GM23338 (cell line): ENCODE data around the gene RFXAP. TPM values are rescaled to one million over a fixed set of nuclear protein-coding genes. Genes with fewer than 3 reads are reported as not detected.

Experiments used
- ATAC-seq: fragments of 200-7000 bp; cut with Tn5 transposase; 3 replicates; pipeline ENCODE4 v1.9.1; 2020
- DNase-seq: peaks from one replicate; pipeline ENCODE4 v3.0.0-alpha.2; 2015; ENCODE audit warnings: low spot score
- H2AFZ ChIP-seq: fragments of 200-600 bp; sonication (generic); 2 replicates; pipeline ENCODE4 v1.8.0; 2016; ENCODE audit warnings: antibody characterized with exemption, mild to moderate bottlenecking, moderate library complexity
- H3F3A ChIP-seq: fragments of 200-600 bp; sonication (generic); replicated peaks from 2 replicates; pipeline ENCODE4 v1.8.0; 2017; ENCODE audit warnings: antibody characterized with exemption, mixed run types, low read depth
- H3K27ac ChIP-seq: fragments of 200-600 bp; sonication (generic); 2 replicates; pipeline ENCODE4 v1.6.1; 2016; ENCODE audit warnings: low read depth
- H3K27me3 ChIP-seq: fragments of 200-600 bp; sonication (generic); 2 replicates; pipeline ENCODE4 v1.8.0; 2016; ENCODE audit warnings: mild to moderate bottlenecking, mixed run types, moderate library complexity; ENCODE audit not compliant: insufficient read depth
- H3K36me3 ChIP-seq: fragments of 200-600 bp; sonication (generic); 2 replicates; pipeline ENCODE4 v1.8.0; 2016; ENCODE audit warnings: mild to moderate bottlenecking; ENCODE audit not compliant: insufficient read depth
- H3K4me1 ChIP-seq: fragments of 200-600 bp; sonication (generic); 2 replicates; pipeline ENCODE4 v1.8.0; 2016; ENCODE audit warnings: mild to moderate bottlenecking, moderate library complexity; ENCODE audit not compliant: insufficient read depth
- H3K4me2 ChIP-seq: fragments of 200-600 bp; sonication (generic); 2 replicates; pipeline ENCODE4 v1.7.1; 2017; ENCODE audit warnings: mixed run types
- H3K4me3 ChIP-seq: fragments of 200-600 bp; sonication (generic); 2 replicates; pipeline ENCODE4 v1.6.1; 2016; ENCODE audit warnings: mixed run types
- H3K79me2 ChIP-seq: fragments of 200-600 bp; sonication (generic); replicated peaks from 2 replicates; pipeline ENCODE4 v1.8.0; 2017; ENCODE audit warnings: mild to moderate bottlenecking; ENCODE audit not compliant: insufficient read depth
- H3K9me2 ChIP-seq: fragments of 200-600 bp; sonication (generic); 2 replicates; pipeline ENCODE4 v1.8.0; 2017; ENCODE audit not compliant: insufficient read depth
- H4K20me1 ChIP-seq: fragments of 200-600 bp; sonication (generic); replicated peaks from 2 replicates; pipeline ENCODE4 v1.8.0; 2017; ENCODE audit warnings: mild to moderate bottlenecking; ENCODE audit not compliant: insufficient read depth
- H3K27ac Mint-ChIP-seq: 2 replicates; pipeline ENCODE4 v1.8.0; 2020; ENCODE audit warnings: inconsistent platforms, mild to moderate bottlenecking, moderate library complexity, mixed read lengths
- H3K27me3 Mint-ChIP-seq: 3 replicates; pipeline ENCODE4 v1.8.0; 2022; ENCODE audit warnings: low read depth, mild to moderate bottlenecking, moderate library complexity, mixed read lengths, inconsistent platforms; ENCODE audit not compliant: insufficient read depth, poor library complexity
- H3K36me3 Mint-ChIP-seq: 3 replicates; pipeline ENCODE4 v1.8.0; 2021; ENCODE audit warnings: low read depth, mild to moderate bottlenecking, inconsistent platforms, moderate library complexity, mixed read lengths
- H3K4me1 Mint-ChIP-seq: 3 replicates; pipeline ENCODE4 v1.8.0; 2020; ENCODE audit warnings: mild to moderate bottlenecking, inconsistent platforms, mixed read lengths
- H3K4me3 Mint-ChIP-seq: 3 replicates; pipeline ENCODE4 v1.8.0; 2021; ENCODE audit warnings: moderate library complexity, mild to moderate bottlenecking, inconsistent platforms, mixed read lengths
- H3K9me3 Mint-ChIP-seq: 3 replicates; pipeline ENCODE4 v1.8.0; 2020; ENCODE audit warnings: moderate library complexity, mild to moderate bottlenecking, inconsistent platforms, mixed read lengths
- CREB1 ChIP-seq: fragments of 250-450 bp; sonication (Bioruptor Pico); IDR thresholded peaks from 2 replicates; pipeline ENCODE4 v1.5.0; 2020; ENCODE audit warnings: low read depth, mild to moderate bottlenecking, moderate library complexity
- ETS1 ChIP-seq: IDR thresholded peaks from 2 replicates; pipeline ENCODE4 v1.6.1; 2016; ENCODE audit warnings: antibody characterized with exemption
- EZH2 ChIP-seq: fragments of 200-600 bp; sonication (generic); IDR thresholded peaks from one replicate; pipeline ENCODE4 v1.8.0; 2017; ENCODE audit warnings: antibody characterized with exemption, mild to moderate bottlenecking, low read depth; ENCODE audit not compliant: unreplicated experiment
- EZH2phosphoT487 ChIP-seq: fragments of 200-600 bp; sonication (generic); IDR thresholded peaks from one replicate; pipeline ENCODE4 v1.8.1; 2018; ENCODE audit warnings: antibody characterized with exemption; ENCODE audit not compliant: unreplicated experiment
- JUNB ChIP-seq: IDR thresholded peaks from one replicate; pipeline ENCODE4 v1.6.1; 2016; ENCODE audit warnings: antibody characterized with exemption; ENCODE audit not compliant: unreplicated experiment
- NANOG ChIP-seq: IDR thresholded peaks from 2 replicates; pipeline ENCODE4 v1.6.1; 2016; ENCODE audit warnings: antibody characterized with exemption, borderline replicate concordance
- POLR2AphosphoS5 ChIP-seq: IDR thresholded peaks from 2 replicates; pipeline ENCODE4 v1.6.1; 2016; ENCODE audit warnings: antibody characterized with exemption, low read depth
- REST ChIP-seq: IDR thresholded peaks from one replicate; pipeline ENCODE4 v1.6.1; 2018; ENCODE audit warnings: antibody characterized with exemption; ENCODE audit not compliant: unreplicated experiment
- STAT1 ChIP-seq: IDR thresholded peaks from one replicate; pipeline ENCODE4 v1.6.1; 2016; ENCODE audit warnings: antibody characterized with exemption; ENCODE audit not compliant: unreplicated experiment
- ZNF114 ChIP-seq: fragments of 250-450 bp; sonication (Bioruptor Pico); IDR thresholded peaks from 2 replicates; pipeline ENCODE4 v1.5.0; 2020; ENCODE audit warnings: mild to moderate bottlenecking, moderate library complexity
- ZNF331 ChIP-seq: fragments of 250-450 bp; sonication (Bioruptor Pico); IDR thresholded peaks from 2 replicates; pipeline ENCODE4 v1.5.0; 2020; ENCODE audit warnings: low read depth, mild to moderate bottlenecking, moderate library complexity
- ZNF462 ChIP-seq: fragments of 250-450 bp; sonication (Bioruptor Pico); IDR thresholded peaks from 2 replicates; pipeline ENCODE4 v1.5.0; 2020; ENCODE audit warnings: mild to moderate bottlenecking, moderate library complexity
- polyA plus RNA-seq: library from polyadenylated mRNA; unstranded; fragments of >200 nt; fragmentation: Nextera tagmentation; extraction: Ambion mirVana; gene quantifications from 2 replicates; pipeline ENCODE4 v1.2.1, GENCODE V29; 2016
- total RNA-seq: library from RNA; depleted of rRNA; stranded (reverse); fragments of >200 nt; shearing (Covaris generic); gene quantifications from 2 replicates; pipeline ENCODE4 v1.2.3, GENCODE V29; 2014
- TF ChIP-seq, protein P1 (sequence below), 2 experiments: fragments of 200-600 bp in 1 of 2; sonication (generic) in 1 of 2; conservative IDR thresholded peaks; 2 replicates each; pipeline versions ENCODE4 v1.5.1 to v1.6.1; 2016 to 2017; ENCODE audit warnings: antibody characterized with exemption in 2 of 2, low read depth in 2 of 2, mild to moderate bottlenecking in 2 of 2, moderate library complexity in 1 of 2

The RFXAP gene
- total and polyA plus RNA-seq, 2 experiments from 2014 or later: 6.3 to 8.5 TPM

DNA sequence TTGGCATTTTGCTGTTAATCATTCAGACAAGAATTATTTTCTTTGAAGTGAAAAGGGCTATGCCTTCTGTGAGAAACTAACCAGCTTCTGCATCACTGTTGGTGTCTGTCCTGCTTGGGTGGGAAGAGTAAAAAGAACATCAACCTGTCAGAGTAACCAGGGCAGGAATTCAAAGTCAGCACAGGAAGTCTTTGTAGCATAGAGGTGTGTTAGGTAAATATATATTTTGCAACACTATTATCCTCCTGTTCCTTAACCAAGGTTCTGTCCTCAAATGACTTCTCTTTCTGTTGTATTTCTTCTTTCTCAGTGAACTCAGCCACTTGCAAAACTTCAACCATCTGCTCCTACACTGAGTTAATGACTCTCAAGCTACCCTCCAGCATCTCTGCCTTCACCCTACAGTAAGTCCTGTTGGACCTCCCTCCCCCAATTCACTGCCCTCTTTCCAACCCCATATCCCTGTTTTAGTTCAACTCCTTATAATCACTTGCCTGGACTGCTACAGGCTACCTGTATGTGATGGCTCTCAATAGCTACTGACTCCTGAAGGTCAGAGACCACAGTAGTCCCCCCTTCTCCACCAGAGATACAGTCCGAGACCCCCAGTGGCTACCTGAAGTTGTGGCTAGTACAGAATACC lies 51.1 kb downstream of the RFXAP start:
- H3K27ac Mint-ChIP-seq: no peak overlapping the region
- no peaks in the 10 kb centered on the region for H3F3A ChIP-seq
- no peaks in the 10 kb centered on the region for H3K27me3 ChIP-seq
- H3K4me2 ChIP-seq: no peak overlapping the region
- H3K9me2 ChIP-seq: no peaks in the 10 kb centered on the region
- H3K4me3 Mint-ChIP-seq: no peak overlapping the region
- no peak overlapping the region for H3K4me3 ChIP-seq
- no peak for ATAC-seq
- no peaks in the 10 kb centered on the region for H3K36me3 Mint-ChIP-seq
- H3K4me1 ChIP-seq: peaks cover 21% of the 10 kb centered on the region
- no peaks in the 10 kb centered on the region for H3K79me2 ChIP-seq
- H4K20me1 ChIP-seq: no peaks in the 10 kb centered on the region
- peaks cover 19% of the 10 kb centered on the region for H3K4me1 Mint-ChIP-seq
- H3K27ac ChIP-seq: no peak overlapping the region
- TF ChIP-seq CREB1 (CRISPR knock-in tag) (no peak), EZH2phosphoT487 (no peak), NANOG (no peak), ZNF331 (no peak), REST (no peak), ETS1 (no peak), EZH2 (no peak), ZNF462 (no peak), POLR2AphosphoS5 (no peak), ZNF114 (CRISPR knock-in tag) (no peak), JUNB (no peak), STAT1 (no peak)
- TF ChIP-seq, protein P1, sequence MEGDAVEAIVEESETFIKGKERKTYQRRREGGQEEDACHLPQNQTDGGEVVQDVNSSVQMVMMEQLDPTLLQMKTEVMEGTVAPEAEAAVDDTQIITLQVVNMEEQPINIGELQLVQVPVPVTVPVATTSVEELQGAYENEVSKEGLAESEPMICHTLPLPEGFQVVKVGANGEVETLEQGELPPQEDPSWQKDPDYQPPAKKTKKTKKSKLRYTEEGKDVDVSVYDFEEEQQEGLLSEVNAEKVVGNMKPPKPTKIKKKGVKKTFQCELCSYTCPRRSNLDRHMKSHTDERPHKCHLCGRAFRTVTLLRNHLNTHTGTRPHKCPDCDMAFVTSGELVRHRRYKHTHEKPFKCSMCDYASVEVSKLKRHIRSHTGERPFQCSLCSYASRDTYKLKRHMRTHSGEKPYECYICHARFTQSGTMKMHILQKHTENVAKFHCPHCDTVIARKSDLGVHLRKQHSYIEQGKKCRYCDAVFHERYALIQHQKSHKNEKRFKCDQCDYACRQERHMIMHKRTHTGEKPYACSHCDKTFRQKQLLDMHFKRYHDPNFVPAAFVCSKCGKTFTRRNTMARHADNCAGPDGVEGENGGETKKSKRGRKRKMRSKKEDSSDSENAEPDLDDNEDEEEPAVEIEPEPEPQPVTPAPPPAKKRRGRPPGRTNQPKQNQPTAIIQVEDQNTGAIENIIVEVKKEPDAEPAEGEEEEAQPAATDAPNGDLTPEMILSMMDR (conservative IDR thresholded peaks at IDR 0.05; ENCODE audit: low read depth in 2 of 2): no peak
- no peaks in the 10 kb centered on the region for H3K9me3 Mint-ChIP-seq
- no peak for DNase-seq
- H3K27me3 Mint-ChIP-seq: no peaks in the 10 kb centered on the region
- no peak overlapping the region for H2AFZ ChIP-seq
- H3K36me3 ChIP-seq: no peaks in the 10 kb centered on the region
